Stromal cell of bone marrow (primary cell): Measurements from ENCODE around the gene CDADC1.
"Not testable (repeated sequence)": the region's sequence is repeated elsewhere in the genome, so short reads cannot be mapped to it uniquely, and the experiment has no call there.

ENCODE experiments used
- DNase-seq: peaks from one replicate; pipeline ENCODE4 v3.0.0-alpha.2; 2012; ENCODE audit warnings: low read depth

The CDADC1 gene

DNA sequence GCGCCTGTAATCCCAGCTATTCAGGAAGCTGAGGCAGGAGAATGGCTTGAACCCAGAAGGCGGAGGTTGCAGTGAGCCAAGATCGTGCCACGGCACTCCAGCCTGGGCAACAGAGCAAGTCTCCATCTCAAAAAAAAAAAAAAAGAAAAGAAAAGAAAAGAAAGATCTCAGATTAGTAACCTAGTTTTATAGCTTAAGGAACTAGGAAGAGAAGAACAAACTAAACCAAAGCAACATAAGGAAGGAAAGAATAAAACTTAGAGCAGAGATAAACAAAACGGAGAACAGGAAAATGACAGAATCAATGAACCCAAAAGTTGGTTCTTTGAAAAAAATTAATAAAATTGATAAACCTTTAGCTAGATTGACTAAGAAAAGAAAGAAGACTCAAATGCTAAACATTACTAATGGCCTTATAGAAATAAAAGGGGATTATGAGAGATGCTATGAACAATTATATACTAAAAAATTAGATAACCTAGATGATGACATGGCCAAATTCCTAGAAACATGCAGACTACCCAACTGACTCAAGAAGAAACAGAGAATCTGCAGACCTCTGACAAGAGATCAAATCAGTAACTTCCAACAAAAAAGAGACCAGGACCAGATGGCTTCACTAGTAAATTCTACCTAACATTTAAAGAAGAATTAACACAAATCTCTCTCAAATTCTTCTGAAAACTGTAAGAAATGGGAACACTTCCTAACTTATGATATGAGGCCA is 68.2 kb downstream of the CDADC1 start:
- no peak for DNase-seq

DNA sequence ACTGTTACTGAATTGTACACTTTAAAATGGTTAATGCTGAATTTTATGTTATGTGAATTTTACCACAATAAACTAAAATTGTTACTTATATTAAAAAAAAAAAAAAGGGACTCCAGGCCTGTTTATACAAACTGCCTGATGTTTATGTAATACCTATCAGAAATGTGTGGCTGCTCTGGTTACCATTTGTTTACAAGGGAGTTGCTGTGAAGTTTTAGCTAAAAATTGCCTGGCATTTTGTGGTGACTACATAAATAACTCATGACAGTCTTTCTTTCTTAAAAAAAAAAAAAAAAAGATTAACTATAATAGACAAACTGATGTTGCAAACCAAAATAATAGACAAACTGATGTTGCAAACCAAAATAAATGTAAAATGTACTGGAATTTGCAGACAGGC is 71.8 kb downstream of the CDADC1 start:
- no peak for DNase-seq

DNA sequence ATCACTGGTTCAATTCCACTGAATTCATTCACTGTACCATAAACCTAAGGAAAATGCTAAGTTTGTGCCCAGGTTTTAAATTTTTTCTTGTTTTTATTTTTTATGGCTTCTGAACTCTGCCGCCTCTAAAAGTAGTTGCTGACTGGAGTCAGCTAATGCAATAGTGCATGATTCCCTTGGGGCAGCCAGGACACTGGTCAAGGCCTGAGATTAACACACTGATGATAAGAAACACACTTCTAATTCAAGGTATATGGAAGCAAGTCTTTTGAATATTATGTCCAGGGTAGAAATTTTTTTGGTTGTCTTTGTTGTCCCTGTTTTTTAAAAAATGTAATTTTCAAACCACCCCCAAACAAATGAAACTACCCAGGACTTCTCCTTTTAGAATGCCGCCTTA is 72.2 kb downstream of the CDADC1 start:
- DNase-seq = no peak

DNA sequence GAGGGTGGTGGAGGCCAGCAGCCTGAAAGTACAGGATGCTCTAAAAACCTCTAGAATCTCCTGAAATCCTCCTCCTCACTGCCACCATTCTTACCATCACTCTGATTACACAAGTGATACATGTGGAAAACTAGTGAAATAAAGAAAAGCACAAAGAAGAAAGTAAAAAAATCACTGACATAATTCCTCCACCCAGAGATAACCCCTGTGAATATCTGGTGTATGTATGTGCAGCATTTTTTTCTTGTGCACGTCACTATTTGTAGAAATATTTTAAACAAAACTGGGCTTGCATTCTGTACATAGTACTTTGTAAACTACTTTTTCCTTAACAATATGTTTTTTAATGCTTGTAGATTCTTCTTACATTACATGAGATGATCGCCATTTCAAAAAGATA is 73.2 kb downstream of the CDADC1 start:
- no peak for DNase-seq

DNA sequence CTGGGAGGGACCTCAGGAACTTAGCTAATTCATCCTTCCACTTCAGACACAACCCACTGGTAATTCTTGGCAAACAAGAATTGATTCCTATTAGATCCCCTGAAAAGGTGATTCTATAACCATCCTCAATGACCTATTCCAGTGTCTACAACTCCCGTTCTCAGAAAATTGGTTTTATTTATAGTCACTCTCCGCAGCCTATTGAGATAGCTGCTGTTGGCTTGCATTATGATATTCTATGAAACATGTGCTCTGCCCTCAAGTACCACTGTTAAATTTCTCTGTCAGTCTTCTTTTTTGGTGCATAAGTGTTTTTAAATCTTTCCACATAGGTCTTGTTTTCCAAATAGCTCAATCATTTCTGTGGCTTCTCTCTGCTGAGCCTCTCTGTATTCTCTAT is 75.0 kb downstream of the CDADC1 start:
- no peak for DNase-seq

DNA sequence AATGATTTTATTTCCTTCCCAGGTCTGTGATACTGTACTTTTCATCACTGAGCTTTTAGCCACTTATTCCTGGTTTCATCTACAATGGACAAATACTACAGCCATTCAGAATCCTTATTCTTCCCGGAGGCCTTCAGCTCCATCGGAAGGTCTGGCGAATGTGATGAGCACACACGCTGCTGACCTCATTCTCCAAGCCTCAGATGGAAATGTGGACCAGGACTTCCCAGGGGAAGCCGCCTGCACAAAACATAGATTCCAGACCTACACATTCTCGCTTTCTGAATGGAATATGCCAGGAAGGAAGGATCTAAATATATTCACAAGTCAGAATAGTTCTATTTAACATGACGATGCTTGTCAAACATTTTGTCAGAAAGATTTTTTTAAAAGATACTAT is 75.6 kb downstream of the CDADC1 start:
- no peak for DNase-seq

DNA sequence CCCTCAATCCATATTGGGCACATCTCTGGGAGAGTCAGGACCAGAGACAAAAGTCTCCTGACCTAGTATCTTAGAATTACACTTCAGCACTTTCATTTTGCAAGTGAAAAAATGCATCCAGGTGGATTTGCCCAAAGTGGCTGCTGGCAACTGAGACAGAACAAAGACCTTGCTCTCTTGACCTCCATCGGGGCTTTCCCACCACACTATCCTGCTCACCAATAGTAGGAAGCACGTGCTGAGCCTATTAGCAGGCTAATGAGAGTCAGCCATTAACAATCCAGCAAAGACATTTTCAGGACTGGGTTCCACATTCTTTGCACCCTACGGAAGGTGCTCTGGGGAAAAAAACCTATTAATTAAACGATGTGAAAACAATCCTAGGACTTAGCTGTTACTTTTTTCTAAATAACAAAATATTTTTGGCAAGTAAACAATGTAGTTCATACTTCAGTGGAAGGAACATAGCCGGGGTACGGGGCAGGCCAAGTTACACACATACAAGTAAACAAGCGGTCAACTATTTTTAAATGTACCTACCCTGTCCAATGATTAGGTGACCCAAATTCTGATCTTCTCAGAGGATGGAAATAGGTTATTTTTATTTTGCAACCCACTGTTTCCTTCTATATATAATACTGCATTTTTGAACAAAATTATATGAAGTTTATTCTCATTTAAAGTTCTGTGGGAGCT is 78.6 kb downstream of the CDADC1 start:
- no peak for DNase-seq

DNA sequence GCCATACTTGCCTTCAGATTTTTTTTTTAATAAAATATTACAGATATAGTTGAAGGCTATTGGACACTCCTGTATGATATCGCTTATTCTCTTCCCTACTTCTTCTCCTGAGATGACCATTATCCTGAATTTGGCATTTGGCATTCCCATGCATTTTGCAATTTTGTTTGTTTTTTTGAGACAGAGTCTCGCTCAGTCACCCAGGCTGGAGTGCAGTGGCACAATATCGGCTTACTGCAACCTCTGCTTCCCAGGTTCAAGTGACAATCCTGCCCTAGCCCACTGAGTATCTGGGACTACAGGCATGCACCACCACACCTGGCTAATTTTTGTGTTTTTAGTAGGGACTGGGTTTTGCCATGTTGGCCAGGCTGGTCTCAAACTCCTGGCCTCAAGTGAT is 79.4 kb downstream of the CDADC1 start:
- DNase-seq = not testable (repeated sequence)

DNA sequence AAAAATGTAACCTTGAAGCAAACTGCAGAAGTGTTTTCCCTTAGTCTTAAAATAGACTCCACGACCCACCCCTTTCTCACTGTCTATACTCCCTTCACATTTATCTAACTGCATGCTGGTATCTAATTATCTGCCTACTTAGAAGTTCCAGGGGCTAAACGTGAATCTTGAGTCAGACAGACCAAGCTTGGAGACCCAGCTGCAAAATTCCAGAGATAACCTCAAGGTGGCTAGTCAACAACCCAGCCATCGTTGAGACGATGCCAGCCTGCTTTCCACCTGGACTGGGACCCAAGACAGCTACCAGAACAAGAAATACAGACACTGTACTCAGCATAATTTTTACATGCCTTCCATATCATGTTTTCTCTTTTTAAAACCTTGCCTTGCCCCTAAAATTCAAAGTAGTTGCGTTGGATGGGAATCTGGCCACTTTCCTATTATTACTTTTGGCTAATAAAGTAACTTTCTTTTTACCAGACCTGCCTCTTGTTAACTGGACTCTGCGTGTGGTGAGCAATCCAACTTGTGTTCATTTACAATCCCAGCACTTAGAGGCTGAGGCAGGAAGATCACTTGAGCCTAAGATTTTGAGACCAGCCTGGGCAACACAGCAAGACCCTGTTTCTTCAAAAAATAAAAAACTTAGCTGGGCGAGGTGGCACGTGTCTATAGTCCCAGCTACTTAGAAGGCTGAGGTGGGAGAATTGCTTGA is 82.3 kb downstream of the CDADC1 start:
- DNase-seq = no peak

DNA sequence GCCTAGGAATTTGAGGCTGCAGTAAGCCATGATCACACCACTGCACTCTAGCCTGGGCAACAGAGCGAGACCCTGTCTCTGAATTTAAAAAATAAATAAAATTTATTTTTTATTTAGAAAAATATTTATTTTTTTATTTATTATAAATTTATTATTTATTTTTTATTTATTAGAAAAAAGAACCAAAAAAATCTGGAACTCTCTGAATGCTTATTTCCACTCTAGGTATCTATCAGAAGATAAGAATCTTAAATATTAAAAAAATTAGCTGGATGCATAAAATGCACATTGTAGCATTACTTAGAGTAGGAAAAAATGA is 82.8 kb downstream of the CDADC1 start:
- no peak for DNase-seq

DNA sequence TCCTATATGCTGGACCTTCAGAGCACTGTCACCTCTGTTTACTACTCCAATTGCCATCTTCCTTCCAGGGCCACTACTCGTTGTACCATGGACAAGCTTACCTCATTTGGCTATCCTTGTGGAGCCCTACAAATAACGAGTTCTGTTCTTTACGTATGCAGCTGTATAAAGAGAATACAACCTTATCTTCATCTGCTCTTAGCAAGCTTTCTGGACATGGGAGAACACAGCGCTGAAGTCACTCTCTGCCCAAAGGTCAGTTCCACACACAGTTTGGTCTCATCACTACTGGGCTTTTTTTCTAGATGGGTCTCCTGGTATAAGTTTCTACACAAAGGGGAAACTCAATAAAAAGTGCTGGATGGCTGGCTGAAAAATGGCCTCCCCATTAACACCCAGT is 88.9 kb downstream of the CDADC1 start:
- no peak for DNase-seq

DNA sequence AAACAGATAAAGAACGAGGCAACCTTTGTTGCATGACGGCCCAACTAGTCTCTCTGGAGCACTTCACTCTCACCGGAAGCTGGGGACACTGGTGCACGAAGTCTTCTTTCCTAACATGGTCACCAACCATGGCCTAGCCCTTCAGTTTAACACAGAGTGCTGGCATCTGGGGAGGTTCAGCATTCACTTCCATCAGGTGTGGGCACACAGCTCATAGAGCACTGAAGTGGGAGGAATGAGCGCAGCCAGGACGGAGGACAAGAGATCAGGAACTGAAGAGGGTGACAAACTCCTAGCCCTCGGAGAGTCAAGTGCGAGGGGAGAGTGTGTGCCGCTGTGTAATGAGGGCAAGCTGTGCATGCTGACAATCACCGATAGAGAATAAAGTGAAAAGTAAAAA is 92.4 kb downstream of the CDADC1 start:
- no peak for DNase-seq

DNA sequence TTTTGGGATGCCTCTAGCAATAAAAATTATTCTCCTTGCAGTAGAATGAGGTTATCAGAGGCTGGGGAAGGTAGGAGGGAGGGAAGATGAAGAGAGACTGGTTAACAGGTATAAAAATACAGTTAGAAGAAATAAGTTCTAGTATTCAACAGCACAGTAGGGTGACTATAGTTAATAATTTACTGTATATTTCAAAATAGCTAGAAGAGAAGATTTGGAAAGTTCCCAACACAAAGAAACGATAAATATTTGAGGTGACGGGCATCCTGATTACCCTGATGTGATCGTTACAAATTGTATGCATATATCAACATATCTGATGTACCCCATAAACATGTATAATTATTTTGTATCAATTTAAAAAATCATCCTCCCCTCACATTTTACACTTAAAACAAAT is 93.8 kb downstream of the CDADC1 start:
- DNase-seq = no peak

DNA sequence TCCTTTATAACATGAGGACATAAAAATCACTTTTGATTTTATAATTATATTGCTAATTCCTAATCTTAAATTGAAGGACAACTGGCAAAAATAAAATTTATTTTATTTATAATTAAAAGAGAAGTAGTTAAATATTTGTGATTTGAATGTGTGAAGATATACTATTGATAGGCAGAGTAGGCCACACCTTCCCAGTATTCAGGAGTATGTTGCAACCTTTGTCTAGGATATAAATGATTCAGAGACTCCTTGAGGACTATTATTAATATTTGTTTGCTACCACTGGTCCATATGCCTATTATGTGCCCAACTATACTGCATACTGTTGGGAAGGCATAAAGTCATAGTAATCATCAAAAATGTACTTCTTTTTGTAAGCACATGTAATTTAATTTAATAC is 94.2 kb downstream of the CDADC1 start:
- DNase-seq = no peak

DNA sequence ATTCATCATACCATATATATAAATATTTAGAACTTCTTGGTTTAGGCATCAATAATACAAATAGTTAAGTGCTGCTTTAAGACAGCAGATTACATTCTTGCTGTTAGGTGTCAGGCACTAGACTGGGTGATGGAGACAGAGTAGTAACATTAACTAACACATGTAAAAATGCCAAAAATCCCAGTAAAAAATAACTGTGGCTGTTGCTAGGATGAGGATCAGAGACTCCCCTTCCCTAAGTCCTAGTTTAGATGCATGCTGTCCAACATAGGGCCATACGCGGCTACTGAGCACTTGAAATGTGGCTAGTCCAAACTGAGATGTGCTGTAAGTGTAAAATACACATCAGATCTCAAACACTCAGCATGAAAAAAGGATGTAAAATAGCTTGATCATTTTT is 94.7 kb downstream of the CDADC1 start:
- no peak for DNase-seq
